Endothelial cell of umbilical vein (primary cell): Measurements from ENCODE around the gene CHMP6. TPM values are rescaled to one million over a fixed set of nuclear protein-coding genes. Genes with fewer than 3 reads are reported as not detected.

Source experiments
- Bru-seq: library from RNA; stranded (reverse); fragments of 400-500 nt; gene quantifications from one replicate; lab custom pipeline; 2021; lab: Mats Ljungman, UMichigan
- BruChase-seq, 2 experiments: library from RNA; stranded (reverse); fragments of 400-500 nt; gene quantifications; one replicate each; lab custom pipeline; 2021; lab: Mats Ljungman, UMichigan
- BruUV-seq: library from RNA; stranded (reverse); fragments of 400-500 nt; replicated peaks from 2 replicates; lab custom pipeline; 2021; lab: Mats Ljungman, UMichigan
- CTCF ChIA-PET: fragments of 300-600, 350-600 bp; sonication (Branson Sonifier 250); formaldehyde crosslinking; loops from one replicate; lab custom pipeline; 2021; ENCODE audit warnings: antibody characterized with exemption, inconsistent platforms; lab: Charles Lee
- POLR2A ChIA-PET: fragments of 300-600, 350-600 bp; sonication (Branson Sonifier 250); formaldehyde crosslinking; loops from one replicate; lab custom pipeline; 2021; ENCODE audit warnings: antibody characterized with exemption, inconsistent platforms; lab: Charles Lee
- DNase-seq: peaks from one replicate; pipeline ENCODE4 v3.0.0-alpha.2; 2011; ENCODE audit warnings: low read depth, low spot score
- FAIRE-seq: peaks from 2 replicates; lab custom pipeline; 2011; peaks lifted over from hg19 to GRCh38; lab: Jason Lieb, UNC
- H2AFZ ChIP-seq: 2 replicates; pipeline ENCODE4 v1.6.0; 2012; ENCODE audit warnings: low read depth, low read length, control low read depth, inconsistent platforms
- H3K27ac ChIP-seq: 2 replicates; pipeline ENCODE4 v1.5.1; 2011; ENCODE audit warnings: low read depth, mild to moderate bottlenecking, control low read depth, low read length, moderate library complexity; ENCODE audit not compliant: insufficient read depth
- H3K27me3 ChIP-seq, 2 experiments: 2 replicates each; pipeline versions ENCODE4 v1.6.0 to v1.6.1; 2011; ENCODE audit warnings: low read length in 2 of 2, mixed read lengths in 1 of 2; ENCODE audit not compliant: control insufficient read depth in 2 of 2, insufficient read depth in 2 of 2
- H3K36me3 ChIP-seq, 2 experiments: 2 replicates in 1 of 2; 3 replicates in 1 of 2; pipeline ENCODE4 v1.5.1; 2011; ENCODE audit warnings: low read length in 2 of 2, mild to moderate bottlenecking in 1 of 2, moderate library complexity in 1 of 2; ENCODE audit not compliant: control insufficient read depth in 2 of 2, insufficient read depth in 2 of 2; ENCODE audit errors: extremely low read depth in 1 of 2
- H3K4me1 ChIP-seq: 3 replicates; pipeline ENCODE4 v1.5.1; 2011; ENCODE audit warnings: mild to moderate bottlenecking, low read length; ENCODE audit not compliant: control insufficient read depth, insufficient read depth; ENCODE audit errors: extremely low read depth
- H3K4me2 ChIP-seq: 2 replicates; pipeline ENCODE4 v1.6.1; 2011; ENCODE audit warnings: low read length, control low read depth, mixed read lengths; ENCODE audit not compliant: insufficient read depth
- H3K4me3 ChIP-seq, 3 experiments: fragments of 200-600 bp in 1 of 3; sonication (generic), shearing (Covaris generic) in 1 of 3; replicated peaks in 1 of 3; 2 replicates each; pipeline ENCODE4 v1.5.1; 2011 to 2016; ENCODE audit warnings: control low read depth in 3 of 3, low read length in 3 of 3, mild to moderate bottlenecking in 2 of 3, inconsistent platforms in 1 of 3, low read depth in 1 of 3, moderate library complexity in 1 of 3; ENCODE audit not compliant: insufficient read depth in 1 of 3
- H3K79me2 ChIP-seq: 2 replicates; pipeline ENCODE4 v1.6.0; 2012; ENCODE audit warnings: low read length, inconsistent platforms; ENCODE audit not compliant: control insufficient read depth, insufficient read depth
- H3K9ac ChIP-seq: replicated peaks from 2 replicates; pipeline ENCODE3; 2011; ENCODE audit warnings: low read length, control low read depth; ENCODE audit not compliant: insufficient read depth; ENCODE audit errors: extremely low read depth
- H3K9me1 ChIP-seq: replicated peaks from 3 replicates; pipeline ENCODE4 v1.6.0; 2011; ENCODE audit warnings: mild to moderate bottlenecking, low read length; ENCODE audit not compliant: control insufficient read depth, insufficient read depth; ENCODE audit errors: extremely low read depth
- H3K9me3 ChIP-seq: replicated peaks from 2 replicates; pipeline ENCODE4 v1.5.1; 2012; ENCODE audit warnings: low read length, inconsistent platforms; ENCODE audit not compliant: control insufficient read depth, insufficient read depth
- H4K20me1 ChIP-seq: replicated peaks from 2 replicates; pipeline ENCODE3; 2011; ENCODE audit warnings: mild to moderate bottlenecking, low read length; ENCODE audit not compliant: control insufficient read depth, insufficient read depth; ENCODE audit errors: extremely low read depth
- EZH2 ChIP-seq: IDR thresholded peaks from 2 replicates; pipeline ENCODE4 v1.6.1; 2012; ENCODE audit warnings: borderline replicate concordance, low read depth, mild to moderate bottlenecking, moderate library complexity, low read length, inconsistent platforms; ENCODE audit not compliant: severe bottlenecking
- FOS ChIP-seq: IDR thresholded peaks from 2 replicates; pipeline ENCODE4 v1.6.1; 2011; ENCODE audit warnings: mild to moderate bottlenecking, low read length, moderate library complexity, borderline replicate concordance; ENCODE audit not compliant: insufficient read depth
- GATA2 ChIP-seq: IDR thresholded peaks from 2 replicates; pipeline ENCODE4 v1.7.0; 2011; ENCODE audit warnings: low read depth, mild to moderate bottlenecking, moderate library complexity, mixed read lengths, low read length; ENCODE audit not compliant: insufficient read length, insufficient read depth
- JUN ChIP-seq: IDR thresholded peaks from 2 replicates; pipeline ENCODE4 v1.6.1; 2011; ENCODE audit warnings: borderline replicate concordance, low read depth; ENCODE audit not compliant: insufficient read length, insufficient read depth
- POLR2A ChIP-seq: IDR thresholded peaks from 2 replicates; pipeline ENCODE4 v1.6.1; 2012; ENCODE audit warnings: low read depth, mild to moderate bottlenecking, control low read depth, low read length
- POLR2AphosphoS5 ChIP-seq: IDR thresholded peaks from 2 replicates; pipeline ENCODE4 v1.6.1; 2012; ENCODE audit warnings: low read depth, mild to moderate bottlenecking, control low read depth, low read length, moderate library complexity; ENCODE audit not compliant: insufficient read depth
- dilution Hi-C: fragments of 300-500 bp; cut with MboI; formaldehyde crosslinking; loops from one replicate; pipeline ENCODE4 v1.15.0; 2019; ENCODE audit warnings: low sequenced_read_pairs; ENCODE audit not compliant: extremely low pct_ligation_motif_present
- intact Hi-C: fragments of 100-400 bp; cut with micrococcal nuclease; formaldehyde crosslinking; loops from one replicate; pipeline ENCODE4 v1.10.0; 2022
- long read RNA-seq: library from polyadenylated mRNA; stranded (forward); transcript quantifications from one replicate; pipeline ENCODE4 v2.0.0, GENCODE V29; 2021
- polyA minus RNA-seq, 3 experiments: library from RNA; depleted of rRNA, polyadenylated mRNA; stranded (reverse); fragments of >200 nt; gene quantifications; 1 replicate in 1 of 3; 2 replicates in 2 of 3; pipeline ENCODE4 v1.2.3, GENCODE V29; 2011
- polyA plus RNA-seq, 4 experiments: library from polyadenylated mRNA; depleted of rRNA in 3 of 4; stranded (reverse) in 3 of 4; unstranded in 1 of 4; fragments of >200 nt; gene quantifications; 2 replicates each; pipeline versions ENCODE4 v1.2.1 to v1.2.3, GENCODE V29; 2011 to 2012; ENCODE audit warnings: missing spikeins in 1 of 4
- total RNA-seq: library from RNA; stranded (reverse); gene quantifications from 2 replicates; pipeline ENCODE4 v1.2.3, GENCODE V29; 2021

Gene CHMP6
- total RNA-seq (42.5 and 42.6 TPM in 2 replicates), polyA plus RNA-seq (48.5 and 59.9 TPM in 2 replicates), polyA minus RNA-seq (16.2 and 19.0 TPM in 2 replicates), Bru-seq, nascent RNA (percentile 53 among the genes with signal in this experiment), BruChase-seq, experiment 1, labeled RNA remaining after a 6-hour chase (percentile 59 among the genes with signal in this experiment), BruChase-seq, experiment 2, labeled RNA remaining after a 2-hour chase (percentile 58 among the genes with signal in this experiment)
- polyA plus RNA-seq (2011; cell fraction: cytosol; rRNA removed): 37.2 and 48.7 TPM in 2 replicates
- polyA plus RNA-seq (2011; cell fraction: nucleus; rRNA removed): 23.2 and 28.2 TPM in 2 replicates
- polyA plus RNA-seq (2012): 22.5 and 29.6 TPM in 2 replicates
- 9.1 TPM for polyA minus RNA-seq (2011; cell fraction: cytosol; rRNA and poly(A)+ RNA removed)
- 10.2 and 18.3 TPM in 2 replicates for polyA minus RNA-seq (2011; cell fraction: nucleus; rRNA and poly(A)+ RNA removed)
- long read RNA-seq, transcript CHMP6-201 (8 exons, 1,664 nt): major isoform, 184 of 207 reads
- long read RNA-seq, partial matches to known transcripts: 11 of 207 reads
- long read RNA-seq, other reads (novel, unspliced or antisense): 12 of 207 reads

- ChIA-PET POLR2A (no interaction called here), CTCF (interaction anchor here (0.6 to 1.5 kb wide), 5 partner anchors 13 to 565 kb away, joined by 3 to 5 read pairs (median 4); no protein-coding TSS in a partner anchor)
- intact Hi-C loops (no loop called here), dilution Hi-C loops (no loop called here)
- H3K36me3 ChIP-seq: peaks cover 3 to 13% of the 10 kb centered on the region in 2 experiments
- FAIRE-seq: peak; percentile 38
- peak; percentile 52 for DNase-seq
- peaks cover 9% of the 10 kb centered on the region for H3K4me1 ChIP-seq
- TF ChIP-seq POLR2AphosphoS5: peak; percentile 83
- no peak for TF ChIP-seq POLR2A
- peak within 1 kb of the TSS; percentile 94 for H2AFZ ChIP-seq
- H3K4me2 ChIP-seq: peak within 1 kb of the TSS; percentile 92
- H3K9ac ChIP-seq: peak within 1 kb of the TSS; percentile 77
- H3K4me3 ChIP-seq: peak within 1 kb of the TSS; percentile 73 to 79 (median 74)
- peaks cover 14% of the 10 kb centered on the region for H3K79me2 ChIP-seq
- no TSS peak for BruUV-seq
- no peaks in the 10 kb centered on the region for H3K9me1 ChIP-seq
- no peaks in the 10 kb centered on the region for H3K9me3 ChIP-seq
- no peaks in the 10 kb centered on the region for H3K27me3 ChIP-seq
- peak within 1 kb of the TSS; percentile 30 for H3K27ac ChIP-seq
- no peaks in the 10 kb centered on the region for H4K20me1 ChIP-seq
Observed at GRCh38 chr17:80991645-80992076, at the start of gene CHMP6. CHMP6 (plus strand) TSS chr17:80991841; CDS start chr17:80991919, 78 bp downstream.

GRCh38 chr17:80942423-80943345 is 49.0 kb upstream of the CHMP6 start:
- dilution Hi-C loops (no loop called here), intact Hi-C loops (no loop called here)
- no peak overlapping the region for H2AFZ ChIP-seq
- ChIA-PET CTCF (interaction anchor here (1.4 kb wide), 1 partner anchor 516 kb away, joined by 5 read pairs; no protein-coding TSS in a partner anchor), POLR2A (no interaction called here)
- FAIRE-seq (no peak), DNase-seq (no peak)
- H3K9me3 ChIP-seq: no peaks in the 10 kb centered on the region
- no peak overlapping the region for H3K9ac ChIP-seq
- no peak for TF ChIP-seq GATA2
- no peak for TF ChIP-seq FOS
- no peak for TF ChIP-seq POLR2A
- TF ChIP-seq EZH2: no peak
- no peak for TF ChIP-seq JUN
- no peak for TF ChIP-seq POLR2AphosphoS5
- BruUV-seq: no TSS peak
- no peaks in the 10 kb centered on the region for H3K27me3 ChIP-seq
- no peaks in the 10 kb centered on the region for H3K4me1 ChIP-seq
- no peaks in the 10 kb centered on the region for H3K9me1 ChIP-seq
- H4K20me1 ChIP-seq: no peaks in the 10 kb centered on the region
- no peaks in the 10 kb centered on the region for H3K36me3 ChIP-seq
- H3K4me3 ChIP-seq: no peak overlapping the region
- no peaks in the 10 kb centered on the region for H3K79me2 ChIP-seq
- no peak overlapping the region for H3K27ac ChIP-seq
- H3K4me2 ChIP-seq: no peak overlapping the region
